HG02840 (cell line): ENCODE results near the gene TBC1D23.
"Not testable (repeated sequence)": the region's sequence is repeated elsewhere in the genome, so short reads cannot be mapped to it uniquely, and the experiment has no call there.

ENCODE experiments used
- ATAC-seq: cut with Tn5 transposase; IDR thresholded peaks from one replicate; pipeline ENCODE4 v1.9.1; 2021; ENCODE audit warnings: mild to moderate bottlenecking, moderate library complexity, moderate number of reproducible peaks; ENCODE audit not compliant: unreplicated experiment, low FRiP score

TBC1D23 gene

DNA sequence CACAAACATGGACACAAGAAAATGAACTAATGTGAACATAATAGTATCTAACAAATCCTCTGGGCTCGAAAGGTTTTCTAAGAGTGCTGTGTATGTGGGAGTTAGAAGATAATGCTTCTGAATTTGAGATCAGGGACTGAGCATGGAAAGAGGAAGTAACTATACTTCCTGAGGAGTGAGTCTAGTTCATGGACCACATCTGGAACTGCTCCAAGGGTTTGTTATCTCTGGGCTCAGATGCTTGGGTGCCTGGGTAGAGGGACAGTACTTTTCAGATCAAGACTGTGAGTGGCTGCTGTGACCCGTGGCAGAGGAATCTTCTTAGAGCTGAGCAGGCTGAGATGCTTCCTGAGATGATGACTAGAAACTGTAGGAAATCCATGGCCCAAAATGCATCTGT is 28.5 kb downstream of the TBC1D23 start:
- no peak for ATAC-seq

- no peak for ATAC-seq
These were observed 34.3 kb downstream of the TBC1D23 start for GRCh38 chr3:100295089-100295488.

GRCh38 chr3:100297784-100298183 is 37.0 kb downstream of the TBC1D23 start:
- no peak for ATAC-seq

GRCh38 chr3:100299016-100299415 is 38.2 kb downstream of the TBC1D23 start:
- ATAC-seq, result no peak

- no peak for ATAC-seq
These were observed 45.9 kb downstream of the TBC1D23 start for GRCh38 chr3:100306695-100307094.

DNA sequence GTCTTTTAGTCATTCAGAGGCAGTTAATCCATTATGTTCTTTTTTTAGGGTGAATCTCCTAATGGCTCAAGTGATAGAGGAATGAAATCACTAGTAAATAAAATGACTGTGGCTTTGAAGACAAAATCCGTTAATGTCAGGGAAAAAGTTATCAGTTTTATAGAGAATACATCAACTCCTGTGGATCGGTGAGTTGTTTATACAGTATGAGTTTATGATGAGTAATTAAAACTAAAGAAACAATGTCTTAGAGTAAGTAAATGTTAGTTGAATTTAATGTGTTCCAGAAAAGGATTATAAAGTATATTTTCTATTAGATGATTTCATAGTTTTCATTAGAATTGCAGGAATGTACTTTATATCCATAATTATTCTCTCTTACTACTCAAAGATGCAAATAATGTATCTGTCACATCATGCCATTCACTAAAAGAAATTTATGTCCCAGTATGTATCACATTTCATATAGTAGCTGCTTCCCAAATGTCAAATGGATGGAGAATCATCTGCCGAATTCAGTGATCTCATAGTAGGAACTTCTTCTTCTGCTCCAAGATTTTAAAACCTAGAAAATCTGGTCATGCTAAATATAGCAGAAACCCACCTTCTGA is 49.7 kb downstream of the TBC1D23 start:
- ATAC-seq, result no peak

GRCh38 chr3:100311011-100311410 is 50.2 kb downstream of the TBC1D23 start:
- no peak for ATAC-seq

GRCh38 chr3:100316641-100317069 is 55.9 kb downstream of the TBC1D23 start:
- no peak for ATAC-seq

DNA sequence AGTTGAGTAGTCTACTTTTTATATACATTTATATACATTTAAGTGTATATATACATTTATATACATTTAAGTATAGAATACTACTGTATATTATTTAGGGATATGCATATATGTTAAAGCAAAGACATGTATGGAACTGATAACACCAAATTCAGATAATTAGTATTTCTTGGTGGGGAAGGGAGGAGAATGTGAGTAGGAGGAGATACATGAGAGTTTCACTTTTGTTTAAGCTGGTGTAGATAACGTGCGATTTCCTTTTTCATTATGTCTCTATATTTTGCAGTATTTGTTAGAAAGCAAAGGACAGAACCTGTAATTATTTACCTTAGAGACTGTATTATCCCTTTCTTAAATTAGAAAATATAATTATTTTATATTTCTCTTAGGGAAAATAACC is 57.1 kb downstream of the TBC1D23 start:
- peak; percentile 54 for ATAC-seq

- no peak for ATAC-seq
These were observed 59.2 kb downstream of the TBC1D23 start for GRCh38 chr3:100319951-100320350.

DNA sequence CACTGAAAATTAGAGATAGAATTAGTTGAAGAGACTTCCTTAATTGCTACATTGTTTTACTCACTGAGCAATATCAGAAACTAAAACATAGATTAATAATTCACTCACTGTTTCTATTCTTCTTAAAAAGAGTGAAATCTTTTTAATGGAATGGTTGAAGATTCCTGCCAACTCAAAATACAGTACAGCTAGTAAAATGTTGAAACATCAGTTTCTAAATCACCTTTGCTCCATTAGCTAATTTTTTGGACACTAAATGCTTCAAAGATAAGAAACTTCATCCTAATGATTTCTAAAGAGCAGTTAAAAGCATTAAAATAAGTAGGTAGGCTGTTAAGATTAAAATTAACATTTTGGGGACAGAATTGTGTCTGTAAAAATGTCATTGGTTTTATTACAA is 63.3 kb downstream of the TBC1D23 start:
- ATAC-seq, result no peak

DNA sequence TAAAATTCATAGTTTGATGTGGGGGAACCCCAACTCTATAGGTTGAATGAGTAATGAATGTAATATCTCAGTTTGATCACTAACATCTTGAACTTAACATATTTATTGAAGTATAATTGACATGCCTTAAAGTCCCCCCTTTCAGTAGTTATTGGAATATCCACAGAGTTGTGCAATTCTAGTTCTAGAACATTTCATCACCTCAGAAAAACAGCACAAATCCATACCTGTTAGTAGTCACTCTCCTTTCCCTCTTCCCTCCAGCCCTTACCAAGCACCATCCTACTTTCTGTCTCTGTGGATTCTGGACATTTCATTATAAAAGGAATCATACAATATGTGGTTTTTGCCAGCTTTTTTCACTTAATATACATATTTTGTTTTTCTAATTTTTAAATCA is 65.0 kb downstream of the TBC1D23 start:
- no peak for ATAC-seq

GRCh38 chr3:100327377-100327776 is 66.6 kb downstream of the TBC1D23 start:
- not testable (repeated sequence) for ATAC-seq

GRCh38 chr3:100329800-100330489 is 69.2 kb downstream of the TBC1D23 start:
- no peak for ATAC-seq

- no peak for ATAC-seq
These were observed 69.9 kb downstream of the TBC1D23 start for GRCh38 chr3:100330651-100331050.

GRCh38 chr3:100331660-100332059 is 70.9 kb downstream of the TBC1D23 start:
- no peak for ATAC-seq

- no peak for ATAC-seq
These were observed 72.3 kb downstream of the TBC1D23 start for GRCh38 chr3:100333051-100333450.

DNA sequence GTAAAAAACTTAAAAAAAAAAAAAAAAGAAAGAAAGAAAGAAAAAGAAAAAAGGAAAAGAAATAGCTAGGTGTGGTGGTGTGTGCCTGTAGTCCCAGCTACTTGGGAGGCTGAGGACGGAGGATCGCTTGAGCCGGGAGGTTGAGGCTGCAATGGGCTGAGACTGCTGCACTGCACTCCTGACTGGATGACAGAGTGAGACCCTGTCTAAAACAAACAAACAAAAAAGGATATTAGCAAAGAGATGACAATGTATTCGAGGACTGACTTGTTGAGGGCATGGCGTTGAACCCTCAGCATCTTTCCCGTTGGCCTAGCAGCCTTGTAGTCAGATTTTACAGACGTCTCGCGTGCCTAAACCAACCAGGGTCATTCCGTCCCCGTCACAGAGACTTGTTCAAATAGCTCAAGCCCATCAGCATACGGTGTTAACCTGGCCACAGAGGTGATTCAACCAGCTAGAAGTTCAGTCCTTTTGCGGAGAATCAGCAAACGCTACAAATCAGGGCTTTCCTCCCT is 73.2 kb downstream of the TBC1D23 start:
- no peak for ATAC-seq

GRCh38 chr3:100334488-100335351 is 73.9 kb downstream of the TBC1D23 start, which contains the start of gene NIT2:
TSS of gene NIT2 (plus strand) at chr3:100334757. CDS start at chr3:100334792, 35 bp downstream.
- ATAC-seq, result peak; percentile 95

GRCh38 chr3:100335434-100335833 is 74.6 kb downstream of the TBC1D23 start:
- peak; percentile 38 for ATAC-seq

DNA sequence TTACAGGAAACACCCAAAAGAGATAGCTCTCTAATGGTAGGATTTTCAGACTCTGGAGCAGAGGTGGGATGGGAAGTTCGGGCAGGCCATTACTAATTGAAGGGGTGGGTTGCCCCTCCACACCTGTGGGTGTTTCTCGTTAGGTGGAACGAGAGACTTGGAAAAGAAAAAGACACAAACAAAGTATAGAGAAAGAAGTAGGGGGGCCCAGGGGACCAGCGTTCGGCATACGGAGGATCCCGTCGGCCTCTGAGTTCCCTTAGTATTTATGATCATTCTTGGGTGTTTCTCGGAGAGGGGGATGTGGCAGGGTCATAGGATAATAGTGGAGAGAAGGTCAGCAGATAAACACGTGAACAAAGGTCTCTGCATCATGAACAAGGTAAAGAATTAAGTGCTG is 75.4 kb downstream of the TBC1D23 start:
- not testable (repeated sequence) for ATAC-seq
